NK-92 treated with Interleukin-12 subunit alpha and Interleukin-12 subunit beta, amount 100 ng/mL, for 24 hours (cell line): ENCODE data around the gene AATK.

Experiments
- DNase-seq: peaks from one replicate; lab custom pipeline; 2025; lab: John Stamatoyannopoulos, UW

Gene AATK

DNA sequence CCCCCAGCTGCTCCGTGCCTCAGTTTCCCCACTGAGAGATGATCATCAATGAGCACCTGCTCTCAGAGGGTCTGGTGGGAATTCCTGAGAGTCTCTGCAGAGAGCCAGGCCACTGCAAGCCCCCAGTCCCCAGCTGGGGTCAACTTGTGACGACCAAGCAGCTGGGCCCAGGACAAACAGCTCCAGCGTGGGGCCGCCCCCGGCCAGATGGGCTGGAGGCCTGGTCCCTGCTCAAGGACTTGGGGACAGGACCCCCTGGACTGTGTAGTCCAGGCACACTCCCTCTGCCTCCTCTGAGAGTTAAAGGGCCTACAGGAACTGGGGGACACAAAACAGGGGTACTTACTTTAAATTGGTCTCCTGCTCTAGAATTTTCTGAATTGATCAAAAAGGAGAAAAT is 16.6 kb upstream of the AATK start:
- DNase-seq, result no peak

DNA sequence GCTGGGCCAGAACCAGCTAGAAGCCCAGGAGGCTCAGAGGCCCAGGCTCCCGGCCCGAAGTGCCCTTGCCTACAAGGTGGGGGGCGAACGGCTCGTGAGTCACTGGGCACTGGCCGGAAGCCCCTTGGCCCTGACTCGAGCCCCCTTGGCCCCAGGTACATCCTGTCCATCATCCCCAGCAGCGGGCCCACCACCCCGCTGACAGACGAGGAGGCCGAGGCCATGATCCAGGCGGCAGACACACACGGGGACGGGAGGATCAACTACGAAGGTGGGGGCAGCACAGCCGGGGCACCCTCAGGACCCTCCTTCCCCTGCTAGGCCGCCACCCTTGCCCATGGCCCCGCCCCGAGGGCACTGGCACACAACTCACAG is 15.8 kb upstream of the AATK start:
- DNase-seq, result no peak

DNA sequence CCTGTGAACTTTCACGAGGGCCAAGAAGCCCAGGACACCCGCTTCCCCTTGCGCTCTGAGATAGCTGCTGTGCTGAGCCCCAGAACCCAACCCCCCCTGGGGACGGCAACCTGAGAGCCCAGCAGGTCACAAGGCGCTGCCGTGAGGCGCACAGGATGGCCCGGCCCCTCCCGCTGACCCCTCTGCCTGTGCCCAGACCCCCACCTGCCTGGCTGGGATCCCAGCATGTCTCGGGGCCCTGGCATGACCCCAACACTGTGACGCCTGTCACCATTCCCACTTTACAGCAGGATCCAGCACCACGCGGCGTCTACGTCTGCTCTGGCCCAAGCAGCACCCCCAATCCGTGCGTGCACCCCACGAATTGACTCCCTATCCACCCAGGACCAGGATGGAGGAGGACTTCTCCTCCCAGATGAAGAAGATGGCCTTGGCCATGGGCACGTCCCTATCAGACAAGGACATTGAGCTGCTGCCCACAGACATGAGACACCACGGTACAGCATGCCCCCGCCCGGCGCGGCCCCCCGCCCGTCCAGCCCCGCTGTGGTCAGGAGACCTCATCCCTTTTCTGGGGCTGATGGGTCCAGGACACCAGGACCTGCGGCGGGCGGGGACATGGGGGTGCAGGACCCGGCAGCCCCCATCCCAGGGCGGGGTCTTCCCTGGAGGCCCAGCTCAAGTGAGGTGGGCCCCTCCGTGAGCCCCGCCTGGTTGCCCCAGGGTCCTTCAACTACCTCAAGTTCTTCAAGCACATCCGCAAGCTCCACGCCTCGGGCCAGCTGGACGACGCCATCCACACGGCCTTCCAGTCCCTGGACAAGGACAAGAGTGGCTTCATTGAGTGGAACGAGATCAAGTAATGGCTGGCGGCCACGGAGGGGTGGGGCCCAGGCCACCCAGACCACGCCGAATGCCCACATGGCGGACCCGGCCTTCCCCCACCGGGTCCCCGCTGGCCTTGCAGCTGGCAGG is 15.1 kb upstream of the AATK start:
- DNase-seq, result no peak

DNA sequence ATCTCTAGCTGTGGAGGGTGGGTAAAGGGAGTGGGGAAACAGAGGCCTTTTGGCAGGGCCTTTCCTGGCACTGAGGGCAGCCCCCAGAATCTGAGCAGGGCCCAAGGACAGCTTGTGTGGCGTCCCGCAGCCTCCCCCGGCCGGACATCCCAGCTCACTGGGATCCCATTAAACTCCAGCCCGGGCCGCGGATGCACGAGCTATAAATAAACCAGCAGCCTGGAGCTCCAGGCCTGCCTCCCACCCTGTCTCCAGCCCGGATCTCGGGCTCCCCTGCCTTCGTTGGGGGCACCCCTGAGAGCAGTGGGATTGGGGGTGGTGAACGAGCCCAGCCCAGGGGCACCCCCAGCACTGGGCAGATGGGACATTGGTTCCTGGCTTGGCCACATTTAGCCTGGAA is 13.8 kb upstream of the AATK start:
- no peak for DNase-seq

- no peak for DNase-seq
Measured at GRCh38 chr17:81179220-81179619, 13.2 kb upstream of the AATK start.

DNA sequence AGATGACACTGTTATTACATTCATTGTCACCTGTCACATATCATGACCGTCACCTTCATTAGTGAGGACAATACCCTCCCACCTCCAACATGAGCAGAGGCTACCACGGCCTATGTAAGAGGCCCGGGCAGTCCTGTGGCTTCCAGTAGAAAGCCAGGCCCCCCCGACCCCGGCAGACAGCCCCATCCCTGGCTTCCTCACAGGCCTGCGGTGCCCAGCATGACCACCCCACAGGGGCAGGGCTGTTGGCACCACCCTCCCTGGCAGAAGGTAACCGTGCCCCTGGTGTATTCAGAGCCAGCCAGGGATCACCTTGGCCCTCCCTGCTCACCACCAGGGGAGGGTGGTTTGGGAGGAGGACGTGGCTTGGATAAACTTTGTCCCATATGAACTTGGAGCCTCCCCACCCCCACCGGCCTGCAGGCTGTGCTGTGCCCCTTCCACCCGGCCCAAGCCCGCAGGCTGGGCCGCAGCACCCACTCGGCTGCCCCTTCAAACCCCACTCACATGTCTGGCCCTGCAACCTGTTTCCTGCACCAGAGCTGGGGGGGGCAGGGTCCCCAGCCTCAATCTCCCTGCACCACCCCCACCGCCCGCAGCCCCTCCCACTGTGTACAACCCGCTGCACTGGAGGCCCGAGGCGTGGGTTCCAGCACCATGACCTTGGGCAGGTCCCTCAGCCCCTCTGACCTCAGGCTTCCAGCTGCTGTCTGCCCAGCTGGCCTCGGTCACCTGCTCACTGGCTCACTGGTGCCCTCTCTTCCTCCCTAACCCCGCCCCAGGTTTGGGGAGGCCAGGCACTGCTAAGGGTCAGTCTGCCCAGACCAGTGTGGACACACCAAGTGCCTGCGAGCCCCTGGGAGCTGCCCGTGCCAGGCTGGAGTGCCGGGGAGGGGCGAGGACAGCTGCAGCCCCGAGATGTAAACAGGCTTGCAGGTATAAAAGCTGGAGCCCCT is 12.4 kb upstream of the AATK start:
- DNase-seq, result no peak

GRCh38 chr17:81176666-81177065 is 10.6 kb upstream of the AATK start:
- no peak for DNase-seq

- DNase-seq, result no peak
Measured at GRCh38 chr17:81173762-81174155, 7.7 kb upstream of the AATK start.

- no peak for DNase-seq
Measured at GRCh38 chr17:81173052-81173761, 7.2 kb upstream of the AATK start.

DNA sequence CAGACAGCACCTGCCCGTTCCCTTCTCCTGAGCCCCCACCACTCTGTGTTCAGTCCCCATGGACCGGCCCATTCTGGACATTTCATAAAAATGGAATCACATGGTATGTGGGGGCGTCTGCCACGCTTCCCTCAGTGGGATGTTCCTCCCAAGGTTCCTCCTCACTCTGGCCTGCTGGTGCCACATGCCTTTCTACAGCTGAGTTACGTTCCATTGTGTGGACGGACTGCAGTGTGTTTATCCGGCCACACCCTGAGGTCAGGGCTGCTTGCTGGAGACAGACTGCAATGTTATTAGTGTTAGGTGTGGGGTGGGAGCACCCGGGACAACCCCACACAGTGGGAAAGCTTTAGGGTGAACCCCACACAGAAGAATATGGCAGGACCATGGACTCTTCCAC is 5.9 kb upstream of the AATK start:
- no peak for DNase-seq

DNA sequence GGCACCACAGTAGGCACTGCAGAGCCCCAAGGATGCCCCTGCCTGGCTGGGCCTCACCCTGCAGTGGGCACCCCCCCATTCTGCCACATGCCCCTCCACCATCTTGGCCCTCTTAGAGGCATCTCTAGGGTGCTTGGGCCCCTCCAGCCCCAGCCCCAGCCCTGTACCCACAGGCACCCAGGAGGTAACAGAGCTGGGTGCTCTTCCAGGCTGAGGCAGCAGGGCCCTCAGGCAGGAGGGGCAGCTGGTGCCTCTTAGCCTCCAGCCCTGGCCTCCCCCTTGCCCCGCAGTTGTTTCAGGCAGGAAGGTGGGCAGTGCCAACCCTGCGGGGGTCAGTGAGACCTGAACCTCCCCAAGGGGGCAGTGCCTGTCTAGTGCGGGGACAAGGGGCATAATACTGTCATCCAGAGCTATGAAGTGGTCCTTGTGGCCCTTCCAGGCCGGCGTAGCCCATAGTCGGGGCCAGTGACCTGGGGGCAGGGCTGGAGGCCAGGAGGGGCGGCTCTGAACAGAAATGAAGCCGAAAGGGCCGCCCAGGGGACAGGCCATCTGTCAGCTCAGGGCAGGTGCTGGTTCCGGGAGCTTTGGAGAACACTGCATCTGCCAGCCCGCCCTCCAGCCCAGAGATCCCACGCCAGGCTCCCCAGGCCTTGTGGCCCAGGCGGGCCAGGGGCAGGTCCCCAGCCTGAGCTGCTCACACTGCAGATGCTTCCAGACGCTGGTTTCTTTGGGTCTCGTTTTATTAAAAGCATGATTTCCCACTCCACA is 4.9 kb upstream of the AATK start:
- no peak for DNase-seq

DNA sequence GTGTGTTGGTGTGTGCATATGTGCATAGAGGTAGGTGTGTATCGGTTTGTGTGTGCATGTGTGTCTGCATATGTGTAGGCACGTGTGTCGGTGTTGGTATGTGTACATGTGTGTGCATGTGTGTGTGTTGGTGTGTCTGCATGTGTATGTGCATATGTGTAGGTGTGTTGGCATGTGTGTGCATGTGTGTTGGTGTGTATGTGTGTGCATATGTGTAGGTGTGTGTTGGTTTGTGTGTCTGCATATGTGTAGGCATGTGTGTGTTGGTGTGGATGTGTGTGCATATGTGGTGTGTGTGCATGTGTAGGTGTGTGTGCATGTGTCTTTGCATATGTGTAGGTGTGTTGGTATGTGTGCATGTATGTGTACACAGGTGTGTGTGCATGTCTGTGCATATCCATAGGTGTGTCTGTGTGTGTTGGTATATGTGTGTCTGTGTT is 3.9 kb upstream of the AATK start:
- DNase-seq, result no peak

DNA sequence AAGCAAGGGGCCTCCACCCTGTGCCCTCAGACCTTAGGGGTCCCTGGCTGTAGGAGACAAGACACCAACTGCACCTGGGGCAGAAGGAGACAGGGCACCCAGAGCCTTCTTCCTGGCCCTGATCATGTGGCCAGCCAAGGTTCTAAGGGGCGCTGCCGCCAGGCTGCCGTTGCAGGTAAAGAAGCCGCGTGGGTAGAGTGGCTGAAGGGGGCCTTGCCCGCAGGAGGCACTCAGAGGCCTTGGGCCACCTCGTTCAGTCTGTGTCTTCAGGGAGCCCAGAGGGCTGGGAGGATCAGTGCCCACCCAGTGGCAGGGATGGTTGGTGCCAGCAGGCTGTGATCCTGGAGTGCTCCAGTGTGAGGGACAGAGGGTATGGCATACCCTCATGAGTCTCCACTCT is 1.6 kb upstream of the AATK start:
- DNase-seq, result no peak

- no peak for DNase-seq
Measured at GRCh38 chr17:81167194-81167524, 1.1 kb upstream of the AATK start.

DNA sequence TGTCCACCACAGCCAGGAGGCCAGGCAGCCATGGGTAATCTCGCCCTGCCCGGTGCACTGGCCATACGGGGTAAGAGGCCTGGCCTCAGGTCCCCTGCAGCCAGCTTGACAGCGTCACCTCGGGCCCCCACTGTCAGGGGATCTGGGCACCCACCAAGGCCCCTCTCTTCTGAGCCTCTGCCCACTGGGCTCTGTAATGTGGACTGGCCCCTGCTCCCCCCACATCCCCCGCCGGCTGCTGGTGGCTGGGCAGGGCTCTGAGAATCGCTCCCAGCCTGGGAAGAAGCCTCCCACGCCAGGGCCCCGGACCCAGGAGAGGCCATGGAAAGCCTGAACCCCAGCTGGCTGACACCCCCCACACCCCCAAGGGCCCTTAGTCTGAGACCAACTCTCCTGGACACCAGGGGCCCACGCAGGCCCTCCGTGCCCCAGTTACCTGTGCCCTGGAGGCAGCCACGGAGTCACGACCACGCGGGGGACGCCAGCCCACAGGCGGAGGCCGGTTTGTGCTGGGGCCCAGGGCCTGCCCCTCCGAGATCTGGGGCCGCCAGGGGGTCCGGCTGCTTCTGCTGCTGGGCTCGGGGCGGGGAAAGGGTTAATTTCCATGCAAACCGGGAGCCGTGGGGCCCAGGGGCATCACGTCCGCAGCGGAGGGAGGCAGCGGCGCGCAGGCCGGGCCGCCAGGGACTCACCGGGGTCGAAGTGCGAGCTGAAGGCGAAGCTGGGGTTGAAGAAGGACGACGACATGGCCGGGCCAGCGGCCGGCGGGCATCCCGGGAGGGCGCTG is 582 bp downstream of the AATK start, which contains the start of gene PVALEF:
Gene PVALEF (plus strand): TSS at position 262 of the 787 bp plus-strand sequence. CDS start 15,720 bp downstream, outside the sequence.
- DNase-seq, result no peak

DNA sequence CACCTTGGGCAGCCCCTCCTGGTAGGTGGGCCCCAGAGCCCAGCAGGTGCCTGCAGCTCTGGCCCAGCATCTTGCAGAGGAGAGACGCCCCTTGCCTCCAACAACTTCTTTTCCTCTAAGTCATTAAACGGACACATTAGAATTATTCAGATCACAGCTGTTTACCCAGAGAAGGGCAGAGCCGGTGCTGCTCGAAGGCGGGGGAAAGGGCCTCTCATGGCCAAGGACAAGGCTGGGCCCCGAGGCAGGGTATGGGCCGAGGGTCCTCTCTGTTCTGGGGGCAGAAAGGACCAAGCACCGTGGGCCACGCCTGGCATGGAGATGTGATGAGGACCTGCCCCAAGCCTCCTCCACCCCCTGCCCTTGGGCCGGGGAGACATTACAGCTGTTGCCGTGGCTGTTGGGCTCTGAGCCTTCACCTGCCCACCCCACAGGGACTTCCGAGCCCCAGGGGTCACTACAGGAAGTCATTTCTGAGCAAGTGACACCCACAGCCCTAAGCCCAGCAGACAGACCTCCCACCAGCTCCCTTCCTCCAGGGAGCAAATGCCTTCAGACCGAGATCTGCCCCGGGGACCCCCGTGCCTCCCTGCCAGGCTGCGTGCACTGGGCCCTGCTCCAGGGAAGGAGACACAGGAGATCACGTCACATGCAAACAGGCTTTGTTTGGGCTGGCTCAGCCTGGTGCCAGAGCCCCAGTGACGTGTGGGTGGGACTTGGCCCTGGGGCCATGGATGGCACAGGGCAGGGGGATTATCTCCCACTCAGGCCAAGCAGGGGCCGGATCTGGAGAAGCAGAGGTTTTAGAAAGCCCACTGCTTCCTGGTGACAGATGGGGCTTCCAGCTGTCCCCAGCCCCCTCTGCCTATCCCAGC is 1.4 kb downstream of the AATK start:
- DNase-seq, result no peak

DNA sequence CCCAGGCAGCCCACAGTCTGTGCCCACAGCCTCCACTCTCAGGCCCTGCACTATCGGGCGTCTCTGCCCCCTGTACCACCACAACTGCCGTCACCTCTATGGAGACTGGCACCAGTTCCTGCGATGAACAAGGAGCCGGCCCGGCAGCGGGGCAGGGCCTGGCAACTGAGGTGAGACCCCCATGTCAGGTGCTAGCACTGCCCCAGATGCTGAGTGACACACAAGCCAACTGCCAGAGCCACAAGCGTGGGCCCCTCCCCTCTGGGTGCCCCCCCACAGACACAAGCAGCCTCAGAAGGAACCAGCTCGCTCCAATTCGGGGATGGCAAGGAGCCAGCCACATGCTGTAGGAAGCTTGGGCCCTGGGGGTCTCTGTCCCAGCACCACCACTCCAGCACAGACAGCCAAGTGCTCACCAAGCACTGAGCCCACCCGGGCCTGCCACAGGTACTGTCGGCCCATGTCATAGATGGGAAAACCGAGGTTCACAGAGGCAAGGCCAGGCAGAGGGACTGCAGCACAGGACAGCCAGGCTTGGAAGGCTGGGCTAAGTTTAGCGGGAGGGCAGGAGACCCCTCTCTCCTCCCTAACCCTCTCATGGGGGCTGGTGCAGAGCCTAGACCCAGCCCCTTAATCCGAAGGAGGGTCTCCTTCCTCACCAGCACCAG is 2.2 kb downstream of the AATK start:
- DNase-seq, result no peak

- DNase-seq, result no peak
Measured at GRCh38 chr17:81163051-81163695, 2.8 kb downstream of the AATK start.
